GM21717 (cell line): ENCODE results near the gene LCLAT1.
"Not testable (repeated sequence)": the region's sequence is repeated elsewhere in the genome, so short reads cannot be mapped to it uniquely, and the experiment has no call there.

Source experiments
- ATAC-seq: cut with Tn5 transposase; IDR thresholded peaks from one replicate; pipeline ENCODE4 v1.9.1; 2021; ENCODE audit warnings: mild to moderate bottlenecking, moderate library complexity; ENCODE audit not compliant: unreplicated experiment

LCLAT1 gene

GRCh38 chr2:30580391-30580790 is 133.3 kb downstream of the LCLAT1 start:
- no peak for ATAC-seq

- no peak for ATAC-seq
Observed at GRCh38 chr2:30582521-30582920, 135.5 kb downstream of the LCLAT1 start.

GRCh38 chr2:30583204-30583749 is 136.2 kb downstream of the LCLAT1 start:
- no peak for ATAC-seq

GRCh38 chr2:30584116-30584515 is 137.1 kb downstream of the LCLAT1 start:
- ATAC-seq: peak; percentile 47

GRCh38 chr2:30588994-30589393 is 141.9 kb downstream of the LCLAT1 start:
- no peak for ATAC-seq

GRCh38 chr2:30590407-30590806 is 143.4 kb downstream of the LCLAT1 start:
- no peak for ATAC-seq

GRCh38 chr2:30591186-30591585 is 144.1 kb downstream of the LCLAT1 start:
- ATAC-seq: no peak

GRCh38 chr2:30601375-30601774 is 154.3 kb downstream of the LCLAT1 start:
- ATAC-seq: no peak

- no peak for ATAC-seq
Observed at GRCh38 chr2:30605197-30605596, 158.2 kb downstream of the LCLAT1 start.

- no peak for ATAC-seq
Observed at GRCh38 chr2:30608643-30609042, 161.6 kb downstream of the LCLAT1 start.

- no peak for ATAC-seq
Observed at GRCh38 chr2:30611583-30611982, 164.5 kb downstream of the LCLAT1 start.

- no peak for ATAC-seq
Observed at GRCh38 chr2:30612371-30612770, 165.3 kb downstream of the LCLAT1 start.

GRCh38 chr2:30613001-30613400 is 166.0 kb downstream of the LCLAT1 start:
- no peak for ATAC-seq

- not testable (repeated sequence) for ATAC-seq
Observed at GRCh38 chr2:30614227-30614626, 167.2 kb downstream of the LCLAT1 start.

- ATAC-seq: no peak
Observed at GRCh38 chr2:30615926-30616325, 168.9 kb downstream of the LCLAT1 start.

- no peak for ATAC-seq
Observed at GRCh38 chr2:30620102-30620501, 173.1 kb downstream of the LCLAT1 start.

- no peak for ATAC-seq
Observed at GRCh38 chr2:30621836-30622235, 174.8 kb downstream of the LCLAT1 start.

GRCh38 chr2:30622452-30622851 is 175.4 kb downstream of the LCLAT1 start:
- ATAC-seq: no peak

GRCh38 chr2:30625276-30625675 is 178.2 kb downstream of the LCLAT1 start:
- no peak for ATAC-seq

- no peak for ATAC-seq
Observed at GRCh38 chr2:30625701-30626100, 178.7 kb downstream of the LCLAT1 start.

- ATAC-seq: no peak
Observed at GRCh38 chr2:30626397-30626796, 179.4 kb downstream of the LCLAT1 start.

GRCh38 chr2:30627151-30627550 is 180.1 kb downstream of the LCLAT1 start:
- ATAC-seq: peak; percentile 70

- no peak for ATAC-seq
Observed at GRCh38 chr2:30628341-30628740, 181.3 kb downstream of the LCLAT1 start.
